Naive B cell (primary cell): ENCODE results near the gene EGFR. TPM values are rescaled to one million over a fixed set of nuclear protein-coding genes. Genes with fewer than 3 reads are reported as not detected.
A peak's percentile ranks its signal among the peaks of the same experiment; 100 is the strongest.

Experiments used
- ATAC-seq, 2 donors: fragments of 150-1000 bp; cut with Tn5 transposase; 2 replicates each; pipeline ENCODE4 v1.10.0; 2021; ENCODE audit warnings: low read depth in 2 of 2, mild to moderate bottlenecking in 2 of 2, moderate library complexity in 2 of 2
- DNase-seq: peaks from one replicate; pipeline ENCODE4 v3.0.0; 2022
- H3K27ac Mint-ChIP-seq, 6 donors: one replicate each; pipeline ENCODE4 v1.8.0; 2020 to 2022; ENCODE audit warnings: mild to moderate bottlenecking in 6 of 6, mixed read lengths in 6 of 6, moderate library complexity in 5 of 6, inconsistent platforms in 2 of 6
- H3K27me3 Mint-ChIP-seq, 3 donors: one replicate each; pipeline ENCODE4 v1.8.0; 2021 to 2022; ENCODE audit warnings: mixed read lengths in 3 of 3, mild to moderate bottlenecking in 1 of 3
- H3K36me3 Mint-ChIP-seq, 2 donors: one replicate each; pipeline ENCODE4 v1.8.0; 2020 to 2022; ENCODE audit warnings: mixed read lengths in 2 of 2, inconsistent platforms in 1 of 2, mild to moderate bottlenecking in 1 of 2
- H3K4me1 Mint-ChIP-seq, 3 donors: one replicate each; pipeline ENCODE4 v1.8.0; 2020 to 2022; ENCODE audit warnings: mixed read lengths in 3 of 3, inconsistent platforms in 1 of 3, mild to moderate bottlenecking in 1 of 3, moderate library complexity in 1 of 3
- H3K4me3 Mint-ChIP-seq, 8 donors: one replicate each; pipeline ENCODE4 v1.8.0; 2020 to 2022; ENCODE audit warnings: mild to moderate bottlenecking in 8 of 8, mixed read lengths in 8 of 8, moderate library complexity in 8 of 8, inconsistent platforms in 2 of 8
- H3K9me3 Mint-ChIP-seq, 7 donors: one replicate each; pipeline ENCODE4 v1.8.0; 2020 to 2022; ENCODE audit warnings: mixed read lengths in 7 of 7, mild to moderate bottlenecking in 5 of 7, inconsistent platforms in 2 of 7, moderate library complexity in 1 of 7
- polyA plus RNA-seq, 6 donors: library from polyadenylated mRNA; unstranded; fragments of 300-500 nt; fragmentation: Illumina TruSeq; gene quantifications; one replicate each; pipeline ENCODE4 v1.2.3, GENCODE V29; 2021; ENCODE audit warnings: low read depth in 6 of 6

The EGFR gene
- not detected for polyA plus RNA-seq

- DNase-seq: no peak
- H3K36me3 Mint-ChIP-seq: no peaks in the 10 kb centered on the region
- ATAC-seq: no peak
- no peak within 1 kb of the TSS for H3K27ac Mint-ChIP-seq
- peaks cover 34 to 70% (median 37%) of the 10 kb centered on the region in 3 donors for H3K27me3 Mint-ChIP-seq
- H3K4me1 Mint-ChIP-seq: peaks cover 0 to 3% (median 0%) of the 10 kb centered on the region in 3 donors
- peaks cover 0 to 14% (median 2%) of the 10 kb centered on the region in 7 donors for H3K9me3 Mint-ChIP-seq
- peak within 1 kb of the TSS in 2 of 8 donors; percentile 22 to 26 for H3K4me3 Mint-ChIP-seq
Measured at GRCh38 chr7:55018361-55019190, at the start of gene EGFR. Gene EGFR (plus strand): TSS chr7:55019017. CDS start chr7:55019278, 261 bp downstream.

GRCh38 chr7:54969208-54969967 is 49.4 kb upstream of the EGFR start:
- no peak overlapping the region for H3K27ac Mint-ChIP-seq
- H3K9me3 Mint-ChIP-seq: peaks cover 5 to 27% (median 10%) of the 10 kb centered on the region in 7 donors
- no peaks in the 10 kb centered on the region for H3K27me3 Mint-ChIP-seq
- H3K36me3 Mint-ChIP-seq: peaks cover 0 to 8% of the 10 kb centered on the region in 2 donors
- H3K4me1 Mint-ChIP-seq: no peaks in the 10 kb centered on the region
- H3K4me3 Mint-ChIP-seq: no peak overlapping the region
- ATAC-seq (no peak), DNase-seq (no peak)

- no peaks in the 10 kb centered on the region for H3K4me1 Mint-ChIP-seq
- no peak overlapping the region for H3K4me3 Mint-ChIP-seq
- H3K36me3 Mint-ChIP-seq: peaks cover 0 to 8% of the 10 kb centered on the region in 2 donors
- no peak for ATAC-seq
- H3K27me3 Mint-ChIP-seq: no peaks in the 10 kb centered on the region
- peaks cover 8 to 22% (median 11%) of the 10 kb centered on the region in 7 donors for H3K9me3 Mint-ChIP-seq
- H3K27ac Mint-ChIP-seq: no peak overlapping the region
- no peak for DNase-seq
Measured at GRCh38 chr7:54972733-54973294, 46.0 kb upstream of the EGFR start.

GRCh38 chr7:54978364-54979116 is 40.3 kb upstream of the EGFR start:
- Mint-ChIP-seq H3K4me1 (no peaks in the 10 kb centered on the region), H3K4me3 (no peak overlapping the region), H3K27me3 (no peaks in the 10 kb centered on the region), H3K27ac (no peak overlapping the region), H3K36me3 (no peaks in the 10 kb centered on the region), H3K9me3 (peaks cover 0 to 8% (median 2%) of the 10 kb centered on the region in 7 donors)
- DNase-seq: no peak
- ATAC-seq: no peak

- H3K4me3 Mint-ChIP-seq: no peak overlapping the region
- peaks cover 0 to 8% (median 4%) of the 10 kb centered on the region in 7 donors for H3K9me3 Mint-ChIP-seq
- DNase-seq (no peak), ATAC-seq (no peak)
- peak overlapping the region in 1 of 6 donors; percentile 82 for H3K27ac Mint-ChIP-seq
- no peaks in the 10 kb centered on the region for H3K27me3 Mint-ChIP-seq
- no peaks in the 10 kb centered on the region for H3K4me1 Mint-ChIP-seq
- H3K36me3 Mint-ChIP-seq: no peaks in the 10 kb centered on the region
Measured at GRCh38 chr7:54980521-54980920, 38.3 kb upstream of the EGFR start.

GRCh38 chr7:54981913-54982312 is 36.9 kb upstream of the EGFR start:
- no peaks in the 10 kb centered on the region for H3K36me3 Mint-ChIP-seq
- no peak overlapping the region for H3K27ac Mint-ChIP-seq
- DNase-seq (no peak), ATAC-seq (no peak)
- H3K27me3 Mint-ChIP-seq: no peaks in the 10 kb centered on the region
- H3K4me1 Mint-ChIP-seq: no peaks in the 10 kb centered on the region
- H3K9me3 Mint-ChIP-seq: peaks cover 0 to 8% (median 5%) of the 10 kb centered on the region in 7 donors
- no peak overlapping the region for H3K4me3 Mint-ChIP-seq

- Mint-ChIP-seq H3K27ac (peak overlapping the region in 1 of 6 donors; percentile 67), H3K9me3 (peaks cover 0 to 8% (median 5%) of the 10 kb centered on the region in 7 donors), H3K27me3 (peaks cover 0 to under 1% (median 0%) of the 10 kb centered on the region in 3 donors), H3K4me1 (no peaks in the 10 kb centered on the region), H3K4me3 (no peak overlapping the region), H3K36me3 (no peaks in the 10 kb centered on the region)
- no peak for ATAC-seq
- DNase-seq: no peak
Measured at GRCh38 chr7:54985426-54986330, 33.1 kb upstream of the EGFR start.

GRCh38 chr7:54986716-54987115 is 32.1 kb upstream of the EGFR start:
- Mint-ChIP-seq H3K36me3 (no peaks in the 10 kb centered on the region), H3K4me3 (no peak overlapping the region), H3K27ac (no peak overlapping the region), H3K9me3 (peaks cover 0 to 9% (median 7%) of the 10 kb centered on the region in 7 donors), H3K27me3 (peaks cover 0 to 8% (median 0%) of the 10 kb centered on the region in 3 donors), H3K4me1 (no peaks in the 10 kb centered on the region)
- no peak for DNase-seq
- ATAC-seq: no peak

- ATAC-seq: no peak
- no peaks in the 10 kb centered on the region for H3K36me3 Mint-ChIP-seq
Measured at GRCh38 chr7:54987772-54988171, 31.0 kb upstream of the EGFR start.

GRCh38 chr7:54988516-54988915 is 30.3 kb upstream of the EGFR start:
- Mint-ChIP-seq H3K4me1 (no peaks in the 10 kb centered on the region), H3K36me3 (no peaks in the 10 kb centered on the region), H3K27ac (no peak overlapping the region), H3K9me3 (peaks cover 0 to 8% (median 7%) of the 10 kb centered on the region in 7 donors), H3K27me3 (peaks cover 0 to 8% (median 0%) of the 10 kb centered on the region in 3 donors), H3K4me3 (no peak overlapping the region)
- DNase-seq (no peak), ATAC-seq (no peak)

More at GRCh38 chr7:54987772-54988171, 31.0 kb upstream of the EGFR start:
- DNase-seq: no peak
- no peak overlapping the region for H3K27ac Mint-ChIP-seq
- H3K4me3 Mint-ChIP-seq: no peak overlapping the region
- no peaks in the 10 kb centered on the region for H3K4me1 Mint-ChIP-seq
- H3K27me3 Mint-ChIP-seq: peaks cover 0 to 8% (median 0%) of the 10 kb centered on the region in 3 donors
- H3K9me3 Mint-ChIP-seq: peaks cover 0 to 8% (median 7%) of the 10 kb centered on the region in 7 donors

- DNase-seq: no peak
- Mint-ChIP-seq H3K27ac (no peak overlapping the region), H3K9me3 (peaks cover 0 to 7% (median 4%) of the 10 kb centered on the region in 7 donors), H3K27me3 (peaks cover 0 to 8% (median 0%) of the 10 kb centered on the region in 3 donors), H3K36me3 (no peaks in the 10 kb centered on the region), H3K4me3 (no peak overlapping the region), H3K4me1 (no peaks in the 10 kb centered on the region)
- ATAC-seq: no peak
Measured at GRCh38 chr7:54989453-54990225, 29.2 kb upstream of the EGFR start.
